Measurements from ENCODE around the gene LAMA2. TPM values are rescaled to one million over a fixed set of nuclear protein-coding genes. Genes with fewer than 3 reads are reported as not detected.

The LAMA2 gene
- total RNA-seq, 2 experiments from 2014 or later = 0.02 TPM; not detected in 1

DNA sequence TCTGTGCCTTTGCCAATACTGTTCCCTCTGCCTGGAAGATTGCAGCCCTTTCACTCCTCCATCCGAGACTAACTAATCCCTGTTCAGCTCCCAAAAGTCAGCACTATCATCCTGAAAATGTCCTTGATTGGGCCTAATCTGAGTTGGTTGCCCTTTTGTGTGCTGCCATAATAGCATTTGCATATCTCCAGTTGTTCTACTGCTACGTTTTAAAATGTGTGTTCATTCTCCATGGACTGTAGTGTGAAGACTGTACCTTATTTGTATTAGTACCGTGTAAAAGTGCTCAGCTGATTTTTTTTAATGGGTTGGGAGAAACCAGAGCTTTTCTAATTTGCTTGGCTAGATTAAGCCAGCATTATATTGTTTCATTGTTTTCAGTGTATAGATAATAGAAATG lies 401.3 kb downstream of the LAMA2 start:
- no peaks in the 10 kb centered on the region for H3K36me3 Mint-ChIP-seq
- no peaks in the 10 kb centered on the region for H3K9me3 Mint-ChIP-seq (ENCODE audit: low read depth)
- peaks cover 10% of the 10 kb centered on the region for H3K4me1 Mint-ChIP-seq
- CTCF ChIA-PET = no interaction called here
- H3K27ac Mint-ChIP-seq = no peak overlapping the region
- DNase-seq (no peak), ATAC-seq (no peak)
- H3K4me3 Mint-ChIP-seq = no peak overlapping the region
- no peaks in the 10 kb centered on the region for H3K27me3 Mint-ChIP-seq

DNA sequence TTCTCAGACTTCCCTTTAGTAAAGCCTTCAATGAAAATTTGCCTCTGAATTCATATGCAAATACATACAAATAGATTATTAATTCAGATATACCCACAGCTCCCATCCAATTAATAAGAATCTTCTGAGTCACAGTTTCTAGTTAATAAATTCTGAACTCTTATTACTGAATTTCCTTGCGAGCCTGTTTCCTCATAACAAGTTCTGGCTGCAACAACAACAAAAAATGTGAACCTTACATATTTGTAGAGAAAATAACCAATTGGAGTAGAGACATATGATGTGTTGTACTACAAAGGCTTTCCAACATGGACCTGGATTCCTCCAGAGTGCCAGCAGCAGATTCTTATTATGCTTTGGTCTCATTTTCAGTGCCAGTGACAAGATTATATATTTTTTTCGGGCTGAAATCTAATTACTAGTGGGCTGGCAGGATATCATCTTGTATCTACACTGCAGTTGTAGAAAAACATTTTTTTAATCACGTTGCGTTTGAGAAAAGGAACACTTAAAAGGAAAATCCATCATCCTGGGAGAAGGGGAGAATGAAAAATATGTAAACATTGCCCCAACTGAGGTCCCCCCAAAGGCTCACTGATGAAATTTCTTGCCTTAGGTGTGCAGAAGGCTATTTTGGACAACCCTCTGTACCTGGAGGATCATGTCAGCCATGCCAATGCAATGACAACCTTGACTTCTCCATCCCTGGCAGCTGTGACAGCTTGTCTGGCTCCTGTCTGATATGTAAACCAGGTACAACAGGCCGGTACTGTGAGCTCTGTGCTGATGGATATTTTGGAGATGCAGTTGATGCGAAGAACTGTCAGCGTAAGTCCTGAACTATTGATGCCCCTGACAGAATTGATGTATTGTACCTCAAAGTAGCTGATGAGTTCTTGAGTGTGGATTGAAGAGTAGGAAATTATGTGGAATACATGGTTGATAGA lies 404.6 kb downstream of the LAMA2 start:
- CTCF ChIA-PET = no interaction called here
- no peak overlapping the region for H3K27ac Mint-ChIP-seq
- DNase-seq (no peak), ATAC-seq (no peak)
- no peak overlapping the region for H3K4me3 Mint-ChIP-seq
- no peaks in the 10 kb centered on the region for H3K9me3 Mint-ChIP-seq (ENCODE audit: low read depth)
- H3K27me3 Mint-ChIP-seq = no peaks in the 10 kb centered on the region
- no peaks in the 10 kb centered on the region for H3K36me3 Mint-ChIP-seq
- H3K4me1 Mint-ChIP-seq = no peaks in the 10 kb centered on the region

DNA sequence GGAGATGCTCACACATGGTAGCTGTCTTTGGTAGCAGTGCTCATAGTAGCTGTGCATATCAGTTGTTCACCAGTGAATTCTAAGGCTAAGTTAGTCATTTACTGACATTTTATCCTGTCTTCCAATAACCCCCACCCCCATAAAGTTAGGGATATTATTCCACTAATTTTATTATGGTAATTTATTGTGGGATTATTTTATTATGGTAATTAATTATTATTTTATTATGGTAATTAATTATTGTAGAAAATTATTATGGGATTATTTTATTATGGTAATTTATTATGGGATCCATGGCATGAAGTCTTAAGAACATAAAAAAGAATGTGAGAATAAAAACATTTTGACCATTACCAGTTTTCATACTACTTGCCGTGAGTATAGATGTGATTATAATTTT lies 406.5 kb downstream of the LAMA2 start:
- no peak overlapping the region for H3K27ac Mint-ChIP-seq
- H3K36me3 Mint-ChIP-seq = no peaks in the 10 kb centered on the region
- H3K27me3 Mint-ChIP-seq = peaks cover under 1% of the 10 kb centered on the region
- H3K4me1 Mint-ChIP-seq = no peaks in the 10 kb centered on the region
- CTCF ChIA-PET = no interaction called here
- ATAC-seq = no peak
- H3K9me3 Mint-ChIP-seq (ENCODE audit: low read depth) = no peaks in the 10 kb centered on the region
- H3K4me3 Mint-ChIP-seq = no peak overlapping the region
- DNase-seq = no peak

DNA sequence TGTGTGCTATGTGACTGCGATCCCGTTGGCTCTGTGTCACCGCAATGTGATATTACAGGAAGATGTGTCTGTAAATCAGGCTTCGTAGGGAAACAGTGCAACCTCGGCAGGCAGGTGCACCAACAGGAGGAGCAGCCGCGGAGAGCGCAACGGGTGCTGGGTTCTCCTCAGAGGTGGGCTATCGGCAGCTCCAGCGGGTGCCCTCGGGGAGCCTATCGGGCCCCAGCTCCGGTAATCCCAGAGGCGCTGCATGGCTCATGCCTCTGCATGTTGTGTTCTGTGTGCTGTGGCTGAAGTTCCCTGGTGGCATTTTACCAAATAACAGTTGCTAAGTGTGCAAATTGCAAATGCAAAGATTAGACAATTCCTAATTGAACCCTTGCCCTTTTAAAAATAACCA lies 409.9 kb downstream of the LAMA2 start:
- H3K4me3 Mint-ChIP-seq = no peak overlapping the region
- H3K27me3 Mint-ChIP-seq = peaks cover 4% of the 10 kb centered on the region
- no peak overlapping the region for H3K27ac Mint-ChIP-seq
- H3K4me1 Mint-ChIP-seq = no peaks in the 10 kb centered on the region
- ATAC-seq (no peak), DNase-seq (no peak)
- no peaks in the 10 kb centered on the region for H3K9me3 Mint-ChIP-seq (ENCODE audit: low read depth)
- H3K36me3 Mint-ChIP-seq = no peaks in the 10 kb centered on the region
- CTCF ChIA-PET = no interaction called here

DNA sequence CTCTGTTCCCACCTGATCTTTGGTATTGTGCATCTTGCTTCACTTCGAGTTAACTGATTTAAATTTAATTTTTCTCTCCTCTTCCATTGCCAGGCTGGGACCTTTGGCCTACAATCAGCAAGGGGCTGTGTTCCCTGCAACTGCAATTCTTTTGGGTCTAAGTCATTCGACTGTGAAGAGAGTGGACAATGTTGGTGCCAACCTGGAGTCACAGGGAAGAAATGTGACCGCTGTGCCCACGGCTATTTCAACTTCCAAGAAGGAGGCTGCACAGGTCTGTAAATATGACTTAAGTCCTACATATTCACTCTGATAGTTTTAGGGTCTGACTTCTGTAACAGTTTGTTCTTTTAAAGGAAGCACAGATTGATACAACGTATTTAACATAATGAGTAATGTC lies 414.7 kb downstream of the LAMA2 start:
- no peaks in the 10 kb centered on the region for H3K9me3 Mint-ChIP-seq (ENCODE audit: low read depth)
- ATAC-seq (no peak), DNase-seq (no peak)
- H3K27ac Mint-ChIP-seq = no peak overlapping the region
- CTCF ChIA-PET = no interaction called here
- H3K4me1 Mint-ChIP-seq = no peaks in the 10 kb centered on the region
- H3K4me3 Mint-ChIP-seq = no peak overlapping the region
- no peaks in the 10 kb centered on the region for H3K36me3 Mint-ChIP-seq
- peaks cover 14% of the 10 kb centered on the region for H3K27me3 Mint-ChIP-seq

DNA sequence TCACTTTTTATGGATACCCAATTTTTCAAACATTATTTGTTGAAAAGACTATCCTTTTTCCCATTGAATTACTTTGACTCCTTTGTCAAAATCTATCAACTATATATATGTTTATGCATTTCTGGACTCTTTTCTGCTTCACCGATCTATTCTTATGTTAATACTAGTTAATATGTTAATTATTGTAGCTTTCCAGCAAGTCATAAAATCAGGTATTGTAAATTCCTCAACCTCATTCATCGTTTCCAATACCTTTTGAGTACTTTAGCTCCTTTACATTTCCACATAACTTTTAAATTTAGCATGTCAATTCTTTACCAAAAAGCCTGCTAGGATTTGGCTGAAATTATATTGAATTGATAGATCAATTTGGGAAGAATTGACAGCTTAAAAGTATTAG lies 419.7 kb downstream of the LAMA2 start:
- Mint-ChIP-seq H3K36me3 (no peaks in the 10 kb centered on the region), H3K9me3 (ENCODE audit: low read depth) (no peaks in the 10 kb centered on the region), H3K4me1 (no peaks in the 10 kb centered on the region), H3K27ac (no peak overlapping the region), H3K4me3 (no peak overlapping the region), H3K27me3 (peaks cover 10% of the 10 kb centered on the region)
- DNase-seq (no peak), ATAC-seq (no peak)
- CTCF ChIA-PET = interaction anchor here (1.4 kb wide), 1 partner anchor 9 kb away, joined by 3 read pairs; no protein-coding TSS in a partner anchor

DNA sequence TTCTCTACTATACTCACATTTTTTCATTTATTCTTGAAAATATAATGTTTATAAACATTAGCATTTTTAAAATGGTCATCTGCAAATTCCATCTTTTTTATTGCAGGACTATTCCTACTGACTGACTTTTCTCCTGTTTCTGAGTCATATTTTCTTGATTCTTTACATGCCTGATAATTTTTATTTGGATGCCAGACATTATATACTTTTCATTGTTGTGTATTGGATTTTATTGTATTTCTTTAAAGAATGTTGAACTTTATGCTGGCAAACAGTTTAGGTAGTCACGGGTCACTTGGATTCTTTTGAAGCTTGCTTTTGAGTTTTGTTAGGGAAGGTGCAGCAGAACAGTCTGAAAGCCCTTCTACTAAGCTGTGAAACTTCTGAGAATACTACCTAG lies 423.9 kb downstream of the LAMA2 start:
- Mint-ChIP-seq H3K27me3 (peaks cover 3% of the 10 kb centered on the region), H3K4me3 (no peak overlapping the region), H3K36me3 (no peaks in the 10 kb centered on the region), H3K4me1 (no peaks in the 10 kb centered on the region), H3K27ac (no peak overlapping the region), H3K9me3 (ENCODE audit: low read depth) (no peaks in the 10 kb centered on the region)
- DNase-seq (no peak), ATAC-seq (no peak)
- CTCF ChIA-PET = no interaction called here

DNA sequence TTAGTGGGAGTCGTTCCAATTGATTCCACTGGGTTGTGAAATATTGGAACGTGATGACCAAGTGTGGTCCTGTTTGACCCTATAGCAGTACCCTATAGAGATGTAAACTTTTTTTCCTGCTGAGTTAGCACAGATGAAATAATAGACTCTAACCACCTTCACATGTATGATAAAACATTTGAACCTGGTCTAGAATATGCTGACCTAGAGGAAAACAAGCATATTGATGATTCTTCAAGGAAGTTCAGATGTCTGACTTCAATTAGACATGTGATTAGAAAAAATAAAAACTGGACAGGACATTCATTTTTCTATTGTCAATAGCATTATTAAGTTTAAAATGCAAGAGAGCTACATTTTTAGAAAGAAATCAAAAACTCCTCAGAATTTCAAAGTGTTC lies 424.9 kb downstream of the LAMA2 start:
- no peaks in the 10 kb centered on the region for H3K36me3 Mint-ChIP-seq

DNA sequence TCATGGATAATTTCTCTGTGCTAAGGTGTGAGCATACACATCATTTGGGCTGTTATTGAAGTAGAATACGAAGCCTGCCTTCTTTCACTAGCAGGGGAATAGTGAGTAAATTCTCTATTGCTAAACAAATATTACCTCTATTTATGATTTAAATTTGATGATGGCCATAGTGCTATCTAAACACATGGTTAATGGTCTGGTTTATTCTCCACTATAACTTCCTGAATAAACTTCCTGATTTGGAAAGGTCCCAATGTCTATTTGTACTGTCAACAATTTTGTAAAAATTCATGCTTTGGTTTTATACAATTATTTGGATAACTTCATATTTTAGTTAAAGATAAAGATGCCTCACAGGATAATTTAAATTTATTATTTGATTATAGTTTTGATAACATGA lies 426.2 kb downstream of the LAMA2 start:
- CTCF ChIA-PET = no interaction called here
- no peak for DNase-seq
- H3K27ac Mint-ChIP-seq = no peak overlapping the region
- H3K27me3 Mint-ChIP-seq = no peaks in the 10 kb centered on the region
- H3K9me3 Mint-ChIP-seq (ENCODE audit: low read depth) = no peaks in the 10 kb centered on the region
- no peak overlapping the region for H3K4me3 Mint-ChIP-seq
- no peak for ATAC-seq
- no peaks in the 10 kb centered on the region for H3K36me3 Mint-ChIP-seq
- no peaks in the 10 kb centered on the region for H3K4me1 Mint-ChIP-seq

More for the DNA sequence above, 424.9 kb downstream of the LAMA2 start:
- Mint-ChIP-seq H3K27me3 (no peaks in the 10 kb centered on the region), H3K4me3 (no peak overlapping the region), H3K4me1 (no peaks in the 10 kb centered on the region), H3K27ac (no peak overlapping the region), H3K9me3 (ENCODE audit: low read depth) (no peaks in the 10 kb centered on the region)
- CTCF ChIA-PET = no interaction called here
- DNase-seq (no peak), ATAC-seq (no peak)

DNA sequence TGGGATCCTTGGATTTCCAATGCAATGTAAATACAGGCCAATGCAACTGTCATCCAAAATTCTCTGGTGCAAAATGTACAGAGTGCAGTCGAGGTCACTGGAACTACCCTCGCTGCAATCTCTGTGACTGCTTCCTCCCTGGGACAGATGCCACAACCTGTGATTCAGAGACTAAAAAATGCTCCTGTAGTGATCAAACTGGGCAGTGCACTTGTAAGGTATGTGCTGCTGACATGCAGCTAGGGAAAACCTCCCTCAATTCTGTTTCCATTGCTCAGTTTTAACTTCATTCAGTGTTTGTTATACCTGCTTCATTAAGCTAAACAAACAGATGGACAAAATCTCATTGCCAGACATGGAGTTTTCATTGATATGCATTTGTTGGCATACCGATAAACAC lies 429.9 kb downstream of the LAMA2 start:
- no peak overlapping the region for H3K4me3 Mint-ChIP-seq
- CTCF ChIA-PET = no interaction called here
- ATAC-seq = no peak
- H3K4me1 Mint-ChIP-seq = no peaks in the 10 kb centered on the region
- DNase-seq = no peak
- H3K36me3 Mint-ChIP-seq = no peaks in the 10 kb centered on the region
- H3K27ac Mint-ChIP-seq = no peak overlapping the region
- no peaks in the 10 kb centered on the region for H3K9me3 Mint-ChIP-seq (ENCODE audit: low read depth)
- H3K27me3 Mint-ChIP-seq = peaks cover 8% of the 10 kb centered on the region

DNA sequence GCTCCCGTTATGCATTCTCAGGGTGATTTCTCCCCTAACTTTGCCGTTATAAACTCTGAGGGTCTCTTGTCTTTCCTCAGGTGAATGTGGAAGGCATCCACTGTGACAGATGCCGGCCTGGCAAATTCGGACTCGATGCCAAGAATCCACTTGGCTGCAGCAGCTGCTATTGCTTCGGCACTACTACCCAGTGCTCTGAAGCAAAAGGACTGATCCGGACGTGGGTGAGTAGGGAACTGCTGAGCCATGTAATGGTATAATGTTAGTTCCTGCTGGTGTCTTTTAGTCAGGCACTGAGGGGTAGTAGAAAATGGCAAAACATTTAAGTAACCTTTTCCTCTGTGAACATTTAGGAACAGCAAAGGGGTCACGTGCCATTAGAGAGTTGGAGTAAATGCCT lies 431.6 kb downstream of the LAMA2 start:
- DNase-seq (no peak), ATAC-seq (no peak)
- peaks cover 13% of the 10 kb centered on the region for H3K27me3 Mint-ChIP-seq
- H3K36me3 Mint-ChIP-seq = no peaks in the 10 kb centered on the region
- H3K4me3 Mint-ChIP-seq = no peak overlapping the region
- no peaks in the 10 kb centered on the region for H3K9me3 Mint-ChIP-seq (ENCODE audit: low read depth)
- H3K4me1 Mint-ChIP-seq = no peaks in the 10 kb centered on the region
- H3K27ac Mint-ChIP-seq = no peak overlapping the region
- CTCF ChIA-PET = no interaction called here

DNA sequence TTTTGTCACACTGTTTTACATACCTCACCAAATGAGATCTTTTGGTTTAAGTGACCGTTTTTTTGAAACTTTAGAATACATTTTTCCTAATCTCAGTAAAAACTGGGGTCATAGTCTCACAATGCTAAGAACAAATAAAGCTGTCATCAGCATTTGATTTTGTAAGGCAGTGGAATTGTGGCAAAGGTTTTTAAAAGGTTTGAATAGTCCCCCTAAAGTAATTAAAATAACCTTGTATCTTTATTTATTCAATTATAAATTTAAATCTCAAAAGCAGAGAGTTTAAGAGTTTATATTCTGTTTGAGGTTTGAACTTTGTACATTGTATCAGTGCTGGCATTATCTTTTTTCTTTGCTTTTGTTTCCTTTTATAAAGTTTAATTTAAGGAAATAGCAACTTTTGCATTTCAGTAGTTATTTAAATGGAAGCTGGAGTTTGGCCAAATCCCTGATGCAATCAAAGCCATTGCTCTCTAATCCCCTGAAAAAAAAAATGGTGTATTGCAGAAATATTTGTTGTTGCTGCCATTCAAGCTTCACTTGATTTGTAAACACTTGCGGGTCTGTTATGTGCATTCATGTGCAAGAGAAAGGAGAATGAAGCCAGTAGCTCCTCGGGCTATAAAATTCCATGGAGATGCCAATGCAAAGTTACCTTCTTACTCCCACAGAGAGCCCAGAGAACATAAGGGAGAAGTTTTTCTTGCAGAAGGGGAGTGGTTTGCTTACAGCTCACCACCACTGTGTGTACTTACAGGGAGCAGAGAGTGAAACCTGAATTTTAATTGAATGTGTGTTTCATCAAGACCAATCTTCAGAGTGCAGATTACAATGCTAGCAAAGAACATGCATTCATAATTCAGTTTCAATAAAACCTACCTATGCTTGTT lies 435.2 kb downstream of the LAMA2 start:
- Mint-ChIP-seq H3K36me3 (no peaks in the 10 kb centered on the region), H3K27me3 (peaks cover 13% of the 10 kb centered on the region), H3K27ac (no peak overlapping the region), H3K4me3 (no peak overlapping the region), H3K4me1 (no peaks in the 10 kb centered on the region), H3K9me3 (ENCODE audit: low read depth) (no peaks in the 10 kb centered on the region)
- CTCF ChIA-PET = no interaction called here
- no peak for DNase-seq
- ATAC-seq = no peak

DNA sequence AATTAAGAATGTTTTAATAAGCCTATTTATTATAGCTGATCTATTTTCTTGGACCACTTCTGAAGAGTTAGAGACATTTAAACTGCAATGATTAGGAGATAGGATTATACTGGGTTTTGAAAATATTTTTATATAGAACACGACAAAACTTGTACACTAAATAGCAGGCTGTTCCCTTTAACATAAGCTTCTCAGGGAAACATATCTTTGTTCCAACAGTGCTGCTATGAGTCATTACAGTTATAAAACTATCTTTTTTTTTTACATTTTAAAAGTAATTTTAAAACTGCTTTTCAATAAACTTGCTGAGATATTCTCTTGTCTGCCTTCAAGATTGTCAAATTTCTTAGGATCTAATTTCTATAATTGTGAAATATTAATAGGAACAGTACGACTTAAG lies 438.0 kb downstream of the LAMA2 start:
- Mint-ChIP-seq H3K9me3 (ENCODE audit: low read depth) (no peaks in the 10 kb centered on the region), H3K36me3 (no peaks in the 10 kb centered on the region), H3K4me3 (no peak overlapping the region), H3K27ac (no peak overlapping the region), H3K27me3 (peaks cover 13% of the 10 kb centered on the region), H3K4me1 (no peaks in the 10 kb centered on the region)
- CTCF ChIA-PET = no interaction called here
- ATAC-seq (no peak), DNase-seq (no peak)

DNA sequence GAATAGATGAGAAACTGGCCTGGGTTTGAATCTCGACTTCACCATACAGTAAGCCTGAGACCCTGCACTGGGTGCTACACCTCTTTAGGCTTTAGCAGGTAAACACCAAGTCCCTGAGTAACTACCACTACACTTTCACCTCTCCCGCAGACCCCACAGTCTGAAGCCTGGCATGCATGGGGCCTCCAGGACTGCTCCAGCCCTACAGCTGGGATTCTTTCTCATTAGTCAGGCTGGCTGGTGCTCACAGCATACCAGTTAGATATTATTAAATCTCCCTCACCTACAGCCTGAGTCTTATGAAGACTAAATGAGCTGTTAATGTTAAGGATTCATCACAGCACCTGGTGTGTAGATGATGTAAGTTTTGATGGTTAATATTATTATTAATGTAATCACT lies 438.4 kb downstream of the LAMA2 start:
- Mint-ChIP-seq H3K4me1 (no peaks in the 10 kb centered on the region), H3K27me3 (peaks cover 10% of the 10 kb centered on the region), H3K4me3 (no peak overlapping the region), H3K27ac (no peak overlapping the region), H3K36me3 (no peaks in the 10 kb centered on the region), H3K9me3 (ENCODE audit: low read depth) (no peaks in the 10 kb centered on the region)
- CTCF ChIA-PET = no interaction called here
- DNase-seq = no peak
- no peak for ATAC-seq
